HS-5 (cell line): ENCODE measurements around the gene ANAPC16.
A peak's percentile ranks its signal among the peaks of the same experiment; 100 is the strongest.
"Not testable (repeated sequence)": the region's sequence is repeated elsewhere in the genome, so short reads cannot be mapped to it uniquely, and the experiment has no call there.

ENCODE experiments used
- DNase-seq: peaks from one replicate; pipeline ENCODE4 v3.0.0-alpha.2; 2012; ENCODE audit warnings: low read depth

The ANAPC16 gene

DNA sequence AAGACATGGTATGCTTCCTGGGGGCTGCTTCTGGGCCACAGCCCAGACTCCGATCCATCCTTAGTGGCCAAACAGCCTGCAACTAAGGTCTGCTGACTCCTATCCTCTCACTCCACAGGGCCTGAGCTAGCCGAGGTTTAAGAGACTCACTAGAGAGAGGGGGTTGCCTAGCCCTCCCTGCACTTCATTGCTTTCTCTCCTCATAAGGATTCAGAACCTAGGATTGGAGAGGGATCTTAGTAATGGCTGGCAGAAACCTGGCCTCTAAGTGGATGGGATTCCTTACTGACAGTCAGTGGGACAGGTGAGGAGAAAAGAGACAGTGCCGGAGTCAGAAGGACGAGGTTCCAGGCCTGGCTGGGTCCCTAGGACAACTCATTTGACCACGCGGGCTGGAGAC is 49.7 kb downstream of the ANAPC16 start:
- DNase-seq, result no peak

DNA sequence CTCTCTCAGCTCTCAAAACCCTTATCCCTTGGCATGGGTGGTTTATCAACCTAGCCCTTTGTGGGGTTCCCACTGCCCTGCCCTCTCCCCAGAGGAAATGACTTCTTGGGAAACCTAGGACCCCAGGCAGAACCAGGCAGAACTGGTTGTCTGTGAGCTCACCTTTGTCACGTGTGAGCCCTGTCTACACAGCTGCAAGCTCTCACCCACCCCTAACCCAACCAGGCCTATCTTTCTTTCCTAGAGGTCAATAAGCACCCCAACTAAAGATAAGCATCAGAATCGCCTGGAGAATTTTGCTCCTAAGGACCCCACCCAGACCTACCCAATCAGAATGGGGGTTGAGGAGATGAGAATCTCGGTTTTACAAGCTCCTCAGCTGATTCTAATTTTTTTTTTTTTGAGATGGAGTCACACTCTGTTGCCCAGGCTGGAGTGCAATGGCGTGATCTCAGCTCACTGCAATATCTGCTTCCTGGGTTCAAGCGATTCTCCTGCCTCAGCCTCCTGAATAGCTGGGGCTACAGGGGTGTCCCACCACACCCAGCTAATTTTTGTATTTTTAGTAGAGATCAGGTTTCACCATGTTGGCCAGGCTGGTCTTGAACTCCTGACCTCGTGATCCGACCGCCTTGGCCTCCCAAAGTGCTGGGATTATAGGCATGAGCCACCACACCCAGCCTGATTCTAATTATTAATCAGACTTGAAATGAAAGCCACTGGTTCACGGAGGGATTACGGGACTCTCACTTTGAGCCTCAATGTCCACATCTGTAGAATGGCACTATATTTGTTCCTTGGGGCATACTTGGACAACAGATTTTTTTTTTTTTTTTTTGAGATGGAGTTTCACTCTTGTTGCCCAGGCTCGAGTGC is 50.4 kb downstream of the ANAPC16 start:
- no peak for DNase-seq

DNA sequence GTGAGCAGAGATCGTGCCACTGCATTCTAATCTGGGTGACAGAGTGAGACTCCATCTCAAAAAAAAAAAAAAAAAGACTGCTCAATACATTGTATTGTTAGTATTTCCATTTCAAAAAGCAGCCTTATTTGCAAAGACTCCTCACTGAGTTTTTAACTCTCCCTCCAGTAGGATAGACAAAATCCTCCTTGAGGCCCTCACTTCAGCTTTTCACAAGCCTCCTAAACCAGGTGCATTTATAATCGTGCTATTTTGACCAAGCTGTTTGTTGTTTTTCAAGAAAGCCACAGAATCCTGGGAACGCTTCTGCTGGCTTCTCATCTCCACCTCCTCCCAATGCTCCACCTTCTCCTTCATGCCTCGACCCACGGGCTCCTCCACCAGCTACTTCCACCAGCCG is 51.6 kb downstream of the ANAPC16 start:
- no peak for DNase-seq

DNA sequence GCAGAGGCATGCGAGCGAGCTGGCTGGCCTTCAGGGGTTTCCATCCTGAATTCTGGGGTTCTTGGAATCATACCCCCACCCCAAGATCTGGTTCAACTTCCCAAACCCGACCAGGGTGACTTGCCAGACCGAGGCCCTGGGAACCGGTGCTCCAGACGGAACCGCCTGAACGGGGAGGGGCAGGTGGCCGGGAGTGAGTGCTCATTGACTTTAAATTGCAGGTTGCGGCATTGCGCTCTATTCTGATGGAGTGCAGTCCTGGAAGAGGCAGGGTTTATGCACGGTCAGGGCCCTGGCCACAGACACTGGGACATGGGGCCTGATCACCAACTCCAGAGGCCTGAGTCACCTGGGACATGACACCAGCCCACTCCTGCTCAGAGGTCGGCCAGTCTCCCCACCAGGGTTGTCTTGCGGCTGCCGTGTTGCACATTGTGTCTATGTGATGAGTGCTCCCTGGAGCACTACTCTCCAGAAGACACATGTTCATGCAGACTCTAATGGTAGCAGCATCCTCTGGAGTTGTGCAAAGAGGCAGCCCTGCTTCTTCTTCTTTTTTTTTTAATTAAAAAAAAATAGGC is 52.1 kb downstream of the ANAPC16 start:
- DNase-seq, result no peak

DNA sequence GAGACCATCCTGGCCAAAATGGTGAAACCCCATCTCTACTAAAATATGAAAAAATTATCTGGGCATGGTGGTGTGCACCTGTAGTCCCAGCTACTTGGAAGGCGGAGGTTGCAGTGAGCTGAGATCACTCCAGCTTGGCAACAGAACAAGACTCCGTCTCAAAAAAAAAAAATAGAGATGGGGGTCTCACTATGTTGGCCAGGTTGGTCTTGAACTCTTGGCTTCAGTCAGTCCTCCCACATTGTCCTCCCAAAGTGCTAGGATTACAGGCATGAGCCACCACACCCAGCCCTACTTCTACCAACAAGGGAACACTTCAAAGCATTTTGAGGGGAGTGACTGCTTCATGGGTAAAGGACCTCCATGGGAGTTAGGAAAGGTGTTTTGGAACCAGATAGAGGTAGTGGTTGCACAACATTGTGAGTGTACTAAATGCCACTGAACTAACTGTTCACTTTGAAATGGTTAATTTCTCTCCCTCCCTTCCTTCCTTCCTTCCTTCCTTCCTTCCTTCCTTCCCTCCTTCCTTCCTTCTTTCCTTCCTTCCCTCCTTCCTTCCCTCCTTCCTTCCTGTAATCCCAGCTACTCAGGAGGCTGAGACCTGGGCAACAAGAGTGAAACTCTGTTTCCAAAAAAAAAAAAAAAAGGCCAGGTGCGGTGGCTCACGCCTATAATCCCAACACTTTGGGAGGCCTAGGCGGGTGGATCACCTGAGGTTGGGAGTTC is 52.8 kb downstream of the ANAPC16 start:
- DNase-seq, result not testable (repeated sequence)

DNA sequence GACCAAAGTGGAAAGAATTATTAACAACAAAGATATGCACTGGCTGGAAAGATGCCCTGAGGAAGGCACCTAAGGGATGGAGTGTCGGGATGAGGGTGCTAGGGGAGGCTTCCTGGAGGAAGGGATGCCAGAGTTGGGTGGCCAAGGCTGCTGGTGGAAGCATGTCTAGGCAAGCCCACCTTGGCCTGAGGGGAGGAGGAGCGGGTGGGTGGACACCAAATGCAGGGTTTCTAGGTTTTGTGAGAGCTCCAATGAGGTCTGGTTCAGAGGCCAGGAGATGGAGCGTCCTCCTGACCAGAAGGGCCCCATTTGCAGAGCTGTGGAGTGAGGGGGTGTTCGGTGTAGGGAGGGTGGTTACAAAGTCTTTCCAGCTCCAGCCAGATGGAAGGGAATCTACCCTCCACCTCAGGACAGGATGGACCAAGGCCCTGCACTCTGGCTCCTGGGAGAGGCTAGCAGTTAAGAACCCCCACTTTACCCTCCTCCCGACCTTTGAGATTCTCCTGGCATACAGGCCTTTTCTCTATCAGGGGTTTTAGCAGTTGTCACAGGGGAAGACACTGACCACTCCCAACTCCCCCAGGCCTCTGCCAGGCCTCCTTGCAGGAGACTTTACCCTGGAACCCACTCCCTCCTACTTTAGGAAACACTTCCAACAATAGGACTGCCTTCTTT is 54.9 kb downstream of the ANAPC16 start:
- no peak for DNase-seq

DNA sequence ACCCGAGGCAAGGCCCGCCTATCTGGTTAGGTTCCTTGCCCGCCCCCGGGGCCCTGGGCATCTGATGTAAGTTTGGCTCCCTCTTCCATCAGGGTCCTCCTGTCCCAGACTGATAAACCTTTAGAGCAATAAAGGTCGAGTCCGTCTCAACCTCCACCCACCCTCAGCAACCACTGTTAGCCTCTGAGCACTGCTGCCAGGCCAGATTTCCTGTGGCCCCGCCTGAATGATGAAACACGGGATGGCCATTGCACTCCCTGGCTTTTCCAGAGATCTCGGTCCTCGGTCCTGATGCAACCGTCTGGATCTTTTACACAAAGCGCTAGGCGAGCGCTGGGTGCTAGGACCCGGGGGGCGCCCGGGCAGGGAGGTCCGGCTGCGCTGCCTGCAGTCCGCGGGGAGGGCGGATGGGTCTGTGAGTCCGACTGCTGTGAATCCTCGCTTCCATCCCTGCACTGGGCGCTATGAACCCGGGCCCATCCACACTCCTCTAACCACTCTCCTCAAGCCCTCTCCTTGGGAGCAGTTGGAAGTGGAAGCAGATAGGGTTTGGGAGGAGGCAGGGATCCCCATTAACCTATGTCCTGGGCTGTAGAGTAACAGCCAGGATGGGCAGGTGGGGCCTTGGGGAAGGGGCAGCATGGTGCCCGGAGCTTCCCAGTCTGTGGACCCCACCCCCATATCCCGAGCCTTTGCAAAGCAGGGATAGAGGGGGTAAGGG is 57.0 kb downstream of the ANAPC16 start:
- peak; percentile 84 for DNase-seq

DNA sequence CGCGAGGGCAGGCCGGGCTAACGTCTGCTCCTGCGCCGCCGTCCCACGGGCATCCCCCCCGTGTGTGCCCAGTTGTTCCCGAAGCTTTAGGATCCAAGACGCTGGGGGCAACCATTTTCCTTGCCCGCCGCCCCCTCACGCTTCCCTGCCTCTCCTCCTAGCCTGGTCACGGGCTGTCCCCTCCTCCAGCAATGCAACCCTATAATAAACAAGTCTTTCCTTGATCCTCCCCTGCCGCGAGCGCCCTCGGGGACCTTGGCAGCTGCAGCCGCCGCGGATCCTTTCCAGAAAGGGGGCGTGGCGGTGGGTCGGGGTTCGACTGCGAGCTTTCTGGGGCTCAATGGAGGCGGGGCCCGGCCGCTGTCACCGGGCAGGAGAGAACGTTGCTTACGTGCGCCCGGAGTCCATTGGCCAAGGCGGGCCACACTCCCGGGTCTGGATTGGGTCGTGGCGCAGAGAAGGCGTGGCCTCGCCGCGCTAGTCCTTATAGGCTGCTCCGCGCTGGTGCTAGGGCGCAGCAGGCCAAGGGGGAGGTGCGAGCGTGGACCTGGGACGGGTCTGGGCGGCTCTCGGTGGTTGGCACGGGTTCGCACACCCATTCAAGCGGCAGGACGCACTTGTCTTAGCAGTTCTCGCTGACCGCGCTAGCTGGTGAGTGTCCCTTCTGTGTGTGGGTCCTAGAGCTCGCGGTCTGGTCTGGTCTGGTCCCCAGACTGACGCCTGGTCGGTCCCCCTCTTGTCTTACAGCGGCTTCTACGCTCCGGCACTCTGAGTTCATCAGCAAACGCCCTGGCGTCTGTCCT is 57.8 kb downstream of the ANAPC16 start, which contains the start of gene DDIT4:
TSS of gene DDIT4 (plus strand) at position 515 of the 803 bp plus-strand sequence. CDS start 293 bp downstream, outside the sequence.
- peak; percentile 92 for DNase-seq

DNA sequence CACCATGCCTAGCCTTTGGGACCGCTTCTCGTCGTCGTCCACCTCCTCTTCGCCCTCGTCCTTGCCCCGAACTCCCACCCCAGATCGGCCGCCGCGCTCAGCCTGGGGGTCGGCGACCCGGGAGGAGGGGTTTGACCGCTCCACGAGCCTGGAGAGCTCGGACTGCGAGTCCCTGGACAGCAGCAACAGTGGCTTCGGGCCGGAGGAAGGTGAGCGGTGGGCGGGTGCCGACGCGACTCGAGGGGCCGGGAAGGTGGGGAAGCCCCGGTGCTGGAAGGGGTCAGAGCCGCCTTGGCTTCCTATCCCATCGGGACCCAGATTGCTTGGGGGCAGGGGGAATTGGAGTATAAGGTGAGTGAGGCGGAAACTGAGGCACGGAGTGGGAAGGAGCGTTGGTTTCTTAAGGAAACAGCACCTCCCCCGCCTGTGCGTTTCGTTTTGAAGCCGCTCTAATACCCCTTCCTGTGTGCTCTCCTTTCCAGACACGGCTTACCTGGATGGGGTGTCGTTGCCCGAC is 58.5 kb downstream of the ANAPC16 start:
- no peak for DNase-seq

DNA sequence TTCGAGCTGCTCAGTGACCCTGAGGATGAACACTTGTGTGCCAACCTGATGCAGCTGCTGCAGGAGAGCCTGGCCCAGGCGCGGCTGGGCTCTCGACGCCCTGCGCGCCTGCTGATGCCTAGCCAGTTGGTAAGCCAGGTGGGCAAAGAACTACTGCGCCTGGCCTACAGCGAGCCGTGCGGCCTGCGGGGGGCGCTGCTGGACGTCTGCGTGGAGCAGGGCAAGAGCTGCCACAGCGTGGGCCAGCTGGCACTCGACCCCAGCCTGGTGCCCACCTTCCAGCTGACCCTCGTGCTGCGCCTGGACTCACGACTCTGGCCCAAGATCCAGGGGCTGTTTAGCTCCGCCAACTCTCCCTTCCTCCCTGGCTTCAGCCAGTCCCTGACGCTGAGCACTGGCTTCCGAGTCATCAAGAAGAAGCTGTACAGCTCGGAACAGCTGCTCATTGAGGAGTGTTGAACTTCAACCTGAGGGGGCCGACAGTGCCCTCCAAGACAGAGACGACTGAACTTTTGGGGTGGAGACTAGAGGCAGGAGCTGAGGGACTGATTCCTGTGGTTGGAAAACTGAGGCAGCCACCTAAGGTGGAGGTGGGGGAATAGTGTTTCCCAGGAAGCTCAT is 59.0 kb downstream of the ANAPC16 start:
- DNase-seq, result no peak

DNA sequence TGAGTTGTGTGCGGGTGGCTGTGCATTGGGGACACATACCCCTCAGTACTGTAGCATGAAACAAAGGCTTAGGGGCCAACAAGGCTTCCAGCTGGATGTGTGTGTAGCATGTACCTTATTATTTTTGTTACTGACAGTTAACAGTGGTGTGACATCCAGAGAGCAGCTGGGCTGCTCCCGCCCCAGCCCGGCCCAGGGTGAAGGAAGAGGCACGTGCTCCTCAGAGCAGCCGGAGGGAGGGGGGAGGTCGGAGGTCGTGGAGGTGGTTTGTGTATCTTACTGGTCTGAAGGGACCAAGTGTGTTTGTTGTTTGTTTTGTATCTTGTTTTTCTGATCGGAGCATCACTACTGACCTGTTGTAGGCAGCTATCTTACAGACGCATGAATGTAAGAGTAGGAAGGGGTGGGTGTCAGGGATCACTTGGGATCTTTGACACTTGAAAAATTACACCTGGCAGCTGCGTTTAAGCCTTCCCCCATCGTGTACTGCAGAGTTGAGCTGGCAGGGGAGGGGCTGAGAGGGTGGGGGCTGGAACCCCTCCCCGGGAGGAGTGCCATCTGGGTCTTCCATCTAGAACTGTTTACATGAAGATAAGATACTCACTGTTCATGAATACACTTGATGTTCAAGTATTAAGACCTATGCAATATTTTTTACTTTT is 59.7 kb downstream of the ANAPC16 start:
- DNase-seq, result no peak

DNA sequence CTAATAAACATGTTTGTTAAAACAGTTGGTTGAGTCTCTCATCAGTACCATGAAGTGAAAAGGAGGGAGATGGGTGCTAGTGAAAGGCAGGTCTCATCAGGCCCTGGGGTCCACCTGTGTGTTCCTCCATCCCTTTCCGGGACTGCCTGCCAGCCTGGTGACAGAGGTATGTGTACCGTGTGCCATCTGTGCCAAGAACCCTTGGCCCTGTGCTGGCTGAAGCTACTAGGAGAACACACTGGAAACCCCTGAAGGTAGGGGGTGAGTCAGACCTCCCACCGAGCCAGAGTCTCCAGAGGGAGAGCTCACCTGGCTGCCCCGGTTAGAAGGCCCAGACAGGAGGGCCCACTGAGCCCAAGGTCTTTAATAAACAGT is 60.2 kb downstream of the ANAPC16 start:
- DNase-seq, result no peak

DNA sequence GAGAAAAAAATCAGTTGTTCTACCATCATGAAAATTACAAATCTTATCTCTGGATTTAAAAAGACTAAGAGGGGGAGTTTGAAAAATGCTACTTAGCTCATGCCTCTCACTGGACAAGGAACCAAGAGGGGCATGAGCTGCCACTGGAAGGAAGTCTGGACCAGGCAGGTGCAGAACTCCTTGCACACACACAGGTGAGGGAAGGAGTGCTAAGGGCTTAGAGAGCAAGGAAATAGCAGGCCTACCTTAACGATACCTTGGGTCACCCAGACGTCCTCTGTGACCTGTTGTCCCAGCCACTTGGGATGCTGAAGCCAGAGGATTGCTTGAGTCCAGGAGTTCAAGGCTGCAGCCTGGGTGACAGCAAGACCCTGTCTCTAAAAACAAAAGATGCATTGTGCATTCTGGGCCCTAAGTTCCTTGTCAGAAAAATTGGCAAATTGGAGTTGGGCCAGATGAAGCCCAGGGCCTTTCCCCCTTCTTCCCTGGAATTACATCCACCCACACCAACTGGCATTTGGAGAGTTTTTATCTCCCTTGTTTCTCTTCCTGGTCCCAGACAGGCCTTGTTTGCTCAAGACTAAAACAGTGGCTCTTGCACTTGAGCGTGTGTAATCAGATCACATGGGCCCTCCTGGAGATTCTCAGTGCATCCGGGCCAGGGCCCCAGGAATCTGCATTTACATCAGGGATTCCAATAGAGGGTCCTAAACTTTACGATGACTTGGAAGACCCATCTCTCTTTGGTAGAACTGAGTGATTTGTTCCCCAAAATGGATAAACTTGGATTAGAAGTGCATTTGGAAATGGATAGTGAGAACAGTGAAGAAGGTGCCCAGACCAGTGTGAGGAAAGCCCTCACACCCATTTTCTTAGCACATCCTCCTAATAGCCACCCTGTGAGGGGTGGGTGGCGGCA is 60.9 kb downstream of the ANAPC16 start:
- peak; percentile 58 for DNase-seq

DNA sequence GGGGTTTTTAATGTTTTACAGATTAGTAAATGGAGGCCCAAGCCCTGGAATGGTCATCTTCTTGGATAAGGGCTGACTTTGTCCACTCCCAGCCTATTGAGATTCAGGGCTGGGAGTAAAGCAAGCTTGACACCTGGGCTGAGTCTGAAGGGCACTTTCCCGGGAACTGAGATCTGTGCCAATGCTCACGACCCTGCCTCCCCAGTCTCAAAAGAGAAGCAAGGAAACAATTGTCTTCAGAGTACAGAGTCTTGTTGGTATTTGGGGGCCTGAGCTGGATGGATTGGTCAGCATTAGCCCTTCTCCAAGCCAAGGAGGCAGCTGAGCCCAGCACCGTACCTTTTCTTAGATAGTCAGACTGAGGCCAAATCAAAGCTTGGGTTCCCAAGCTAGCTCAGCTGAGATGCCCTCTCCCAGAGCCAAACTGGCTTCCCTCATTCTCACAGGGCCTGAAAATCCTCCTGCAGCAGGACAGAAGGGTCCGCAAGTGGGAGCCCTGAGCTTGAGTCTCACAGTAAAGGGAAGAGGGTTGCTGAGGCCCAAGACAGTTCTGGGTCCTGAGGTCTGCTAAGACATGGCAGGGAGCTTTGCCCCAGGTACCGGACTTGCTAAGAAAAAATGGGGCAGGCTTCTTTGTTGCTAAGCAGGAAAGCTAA is 61.7 kb downstream of the ANAPC16 start:
- DNase-seq, result no peak

DNA sequence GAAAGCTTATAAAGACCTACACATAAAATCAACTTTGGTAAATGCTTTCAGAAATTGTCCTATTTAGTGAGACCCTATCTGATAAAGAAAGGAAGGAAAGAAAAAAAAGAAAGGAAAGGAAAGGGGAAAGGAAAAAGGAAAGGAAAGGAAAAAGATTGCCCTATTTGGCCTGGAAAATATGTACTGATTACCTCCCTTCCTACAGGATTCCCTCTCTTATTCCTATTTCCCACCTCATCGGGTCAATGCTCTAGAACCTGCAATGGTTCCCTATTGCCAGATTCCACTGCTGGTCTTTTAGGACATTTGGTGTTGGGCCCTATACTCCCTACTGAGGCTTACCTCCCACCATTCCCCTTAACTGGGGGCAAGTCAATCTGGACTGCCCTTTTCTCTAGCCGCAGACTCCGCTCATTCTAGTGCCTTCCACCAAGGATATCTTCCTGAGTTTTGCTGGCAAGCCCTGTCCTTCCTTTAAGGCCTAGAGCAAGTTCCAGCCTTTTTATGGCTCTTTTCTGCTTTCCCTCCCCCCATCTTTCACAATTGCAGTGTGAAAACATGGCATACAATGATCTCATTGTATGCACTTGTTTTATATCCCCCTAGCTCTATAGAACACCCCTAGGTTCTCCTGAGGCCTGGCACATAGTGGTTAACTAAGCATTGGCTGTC is 62.3 kb downstream of the ANAPC16 start:
- DNase-seq, result no peak

DNA sequence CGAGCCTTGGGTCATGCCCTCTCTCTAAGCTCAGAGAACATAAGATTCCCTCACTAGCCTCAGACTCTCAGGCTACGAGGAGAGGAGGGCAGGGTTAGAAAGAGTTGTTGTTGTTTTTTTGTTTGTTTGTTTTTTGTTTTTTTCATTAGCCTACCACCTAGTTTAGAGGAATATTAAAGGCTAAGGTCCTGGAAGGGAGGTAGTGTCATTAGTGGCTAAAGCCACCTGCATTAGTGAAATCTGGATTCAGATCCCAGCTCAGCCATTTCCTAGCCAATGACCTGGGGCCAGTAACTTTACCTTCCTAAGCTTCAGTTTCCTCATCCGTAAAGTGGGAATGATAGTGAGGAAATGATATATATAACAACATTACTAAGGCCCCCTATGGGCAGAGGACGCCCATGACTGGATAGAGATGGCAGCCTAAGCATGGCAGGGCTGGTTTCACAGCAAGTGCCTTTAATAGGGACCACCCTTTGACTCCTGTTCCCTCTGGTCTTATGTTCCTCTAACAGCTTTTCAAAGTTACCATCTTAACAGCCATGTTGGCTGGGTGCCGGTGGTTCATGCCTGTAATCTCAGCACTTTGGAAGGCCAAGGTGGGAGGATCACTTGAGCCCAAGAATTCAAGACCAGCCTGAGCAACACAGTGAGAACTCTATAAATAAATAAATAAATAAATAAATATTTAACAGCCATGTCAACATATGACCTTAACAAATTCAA is 63.0 kb downstream of the ANAPC16 start:
- no peak for DNase-seq

DNA sequence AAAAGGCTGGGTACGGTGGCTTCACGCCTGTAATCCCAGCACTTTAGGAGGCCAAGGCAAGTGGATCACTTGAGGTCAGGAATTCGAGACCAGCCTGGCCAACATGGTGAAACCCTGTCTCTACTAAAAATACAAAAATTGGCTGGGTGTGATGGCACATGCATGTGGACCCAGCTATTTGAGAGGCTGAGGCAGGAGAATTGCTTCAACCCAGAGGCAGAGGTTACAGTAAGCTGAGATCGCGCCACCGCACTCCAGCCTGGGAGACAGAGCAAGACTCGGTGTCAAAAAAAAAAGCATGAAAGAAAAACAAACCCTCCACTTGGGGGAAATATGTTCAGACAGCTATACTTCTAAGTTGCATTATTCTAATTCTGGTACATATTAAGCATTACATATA is 63.8 kb downstream of the ANAPC16 start:
- DNase-seq, result not testable (repeated sequence)
